ENCODE data around the gene COL18A1.

COL18A1 gene

GRCh38 chr21:45391743-45392572 lies 13.0 kb upstream of the COL18A1 start:
- in situ Hi-C loops (cut with HindIII; ENCODE audit: low sequenced_read_pairs): no loop called here
- no peak for DNase-seq (ENCODE audit: low read depth)

GRCh38 chr21:45392573-45392971 lies 12.4 kb upstream of the COL18A1 start:
- H3K4me3 ChIP-seq (ENCODE audit: low read depth, low read length): no peak overlapping the region
- in situ Hi-C loops (cut with HindIII; ENCODE audit: low sequenced_read_pairs): no loop called here
- DNase-seq (ENCODE audit: low read depth): no peak
- no peak for TF ChIP-seq CTCF (IDR thresholded peaks at IDR 0.05; ENCODE audit: low read depth, low read length, missing control alignments)

More at GRCh38 chr21:45391743-45392572, 13.0 kb upstream of the COL18A1 start:
- TF ChIP-seq CTCF (IDR thresholded peaks at IDR 0.05; ENCODE audit: low read depth, low read length, missing control alignments): no peak
- no peak overlapping the region for H3K4me3 ChIP-seq (ENCODE audit: low read depth, low read length)

- no peak for TF ChIP-seq CTCF (IDR thresholded peaks at IDR 0.05; ENCODE audit: low read depth, low read length, missing control alignments)
- no peak for DNase-seq (ENCODE audit: low read depth)
- in situ Hi-C loops (cut with HindIII; ENCODE audit: low sequenced_read_pairs): no loop called here
- H3K4me3 ChIP-seq (ENCODE audit: low read depth, low read length): no peak overlapping the region
Measured at GRCh38 chr21:45393021-45393420, 11.9 kb upstream of the COL18A1 start.

- no peak overlapping the region for H3K4me3 ChIP-seq (ENCODE audit: low read depth, low read length)
- in situ Hi-C loops (cut with HindIII; ENCODE audit: low sequenced_read_pairs): no loop called here
- TF ChIP-seq CTCF (IDR thresholded peaks at IDR 0.05; ENCODE audit: low read depth, low read length, missing control alignments): no peak
- no peak for DNase-seq (ENCODE audit: low read depth)
Measured at GRCh38 chr21:45393833-45394638, 10.9 kb upstream of the COL18A1 start.

GRCh38 chr21:45396620-45396995 lies 8.4 kb upstream of the COL18A1 start:
- no peak for TF ChIP-seq CTCF (IDR thresholded peaks at IDR 0.05; ENCODE audit: low read depth, low read length, missing control alignments)
- H3K4me3 ChIP-seq (ENCODE audit: low read depth, low read length): no peak overlapping the region
- no peak for DNase-seq (ENCODE audit: low read depth)
- in situ Hi-C loops (cut with HindIII; ENCODE audit: low sequenced_read_pairs): no loop called here

GRCh38 chr21:45397381-45397780 lies 7.6 kb upstream of the COL18A1 start:
- no peak for TF ChIP-seq CTCF (IDR thresholded peaks at IDR 0.05; ENCODE audit: low read depth, low read length, missing control alignments)
- in situ Hi-C loops (cut with HindIII; ENCODE audit: low sequenced_read_pairs): no loop called here
- no peak overlapping the region for H3K4me3 ChIP-seq (ENCODE audit: low read depth, low read length)
- no peak for DNase-seq (ENCODE audit: low read depth)

Measured in astrocyte of the cerebellum (primary cell).